Measurements from ENCODE around the gene NAV3. TPM values are rescaled to one million over a fixed set of nuclear protein-coding genes. Genes with fewer than 3 reads are reported as not detected.

The NAV3 gene
- total and polyA plus RNA-seq, 12 donors: 5.0 to 53.4 (median 25.9) TPM

GRCh38 chr12:77786675-77787074, 44.0 kb upstream of the NAV3 start:
- H3K4me1 ChIP-seq (replicated peaks in 1 of 2): no peaks in the 10 kb centered on the region
- TF ChIP-seq POLR2A (IDR thresholded peaks at IDR 0.05) (no peak), CTCF (IDR thresholded peaks at IDR 0.05) (no peak)
- H3K9me3 ChIP-seq (replicated peaks in 1 of 3): no peaks in the 10 kb centered on the region
- H3K4me3 ChIP-seq: no peak overlapping the region
- intact Hi-C loops (cut with DNase I): no loop called here
- no peaks in the 10 kb centered on the region for H3K27me3 ChIP-seq
- no peaks in the 10 kb centered on the region for H3K36me3 ChIP-seq (replicated peaks in 1 of 2)
- 67 to 78% (median 72%) methylated on average over 5 of the region's 5 CpGs for WGBS, 4 donors
- DNase-seq: no peak
- no peak overlapping the region for H3K27ac ChIP-seq

GRCh38 chr12:77788231-77789168, 42.2 kb upstream of the NAV3 start:
- TF ChIP-seq CTCF (IDR thresholded peaks at IDR 0.05) (no peak), POLR2A (IDR thresholded peaks at IDR 0.05) (no peak)
- no peaks in the 10 kb centered on the region for H3K9me3 ChIP-seq (replicated peaks in 1 of 3)
- whole genome bisulfite sequencing, 4 donors: 69 to 75% (median 74%) methylated on average over 7 of the region's 7 CpGs

GRCh38 chr12:77795699-77796098, 35.0 kb upstream of the NAV3 start:
- H3K9me3 ChIP-seq (replicated peaks in 1 of 3): peaks cover 0 to 2% (median 0%) of the 10 kb centered on the region in 3 donors
- WGBS, 4 donors: 78 to 87% (median 82%) methylated on average over 3 of the region's 3 CpGs
- no peaks in the 10 kb centered on the region for H3K27me3 ChIP-seq
- DNase-seq: no peak
- no peaks in the 10 kb centered on the region for H3K36me3 ChIP-seq (replicated peaks in 1 of 2)
- H3K4me1 ChIP-seq (replicated peaks in 1 of 2): no peaks in the 10 kb centered on the region
- TF ChIP-seq CTCF (IDR thresholded peaks at IDR 0.05): no peak
- TF ChIP-seq POLR2A (IDR thresholded peaks at IDR 0.05): no peak
- no peak overlapping the region for H3K4me3 ChIP-seq
- intact Hi-C loops (cut with DNase I): no loop called here
- H3K27ac ChIP-seq: no peak overlapping the region

More at GRCh38 chr12:77788231-77789168, 42.2 kb upstream of the NAV3 start:
- no peak for DNase-seq
- no peak overlapping the region for H3K27ac ChIP-seq
- H3K36me3 ChIP-seq (replicated peaks in 1 of 2): no peaks in the 10 kb centered on the region
- no peaks in the 10 kb centered on the region for H3K27me3 ChIP-seq
- H3K4me3 ChIP-seq: no peak overlapping the region
- intact Hi-C loops (cut with DNase I): no loop called here
- H3K4me1 ChIP-seq (replicated peaks in 1 of 2): no peaks in the 10 kb centered on the region

GRCh38 chr12:77796775-77797174, 33.9 kb upstream of the NAV3 start:
- H3K9me3 ChIP-seq (replicated peaks in 1 of 3): peaks cover 0 to 6% (median 0%) of the 10 kb centered on the region in 3 donors
- intact Hi-C loops (cut with DNase I): no loop called here
- 75 to 82% (median 77%) methylated on average over 1 of the region's 1 CpG for WGBS, 4 donors
- TF ChIP-seq POLR2A (IDR thresholded peaks at IDR 0.05) (no peak), CTCF (IDR thresholded peaks at IDR 0.05) (no peak)
- no peaks in the 10 kb centered on the region for H3K4me1 ChIP-seq (replicated peaks in 1 of 2)
- no peak for DNase-seq
- H3K27me3 ChIP-seq: no peaks in the 10 kb centered on the region
- H3K4me3 ChIP-seq: no peak overlapping the region
- no peaks in the 10 kb centered on the region for H3K36me3 ChIP-seq (replicated peaks in 1 of 2)
- no peak overlapping the region for H3K27ac ChIP-seq
